HEK293 (cell line): ENCODE measurements around the gene PLAC1.
A peak's percentile ranks its signal among the peaks of the same experiment; 100 is the strongest.

ENCODE experiments used
- KLF1 ChIP-seq: fragments of 450-650 bp; formaldehyde crosslinking; IDR thresholded peaks from 2 replicates; pipeline ENCODE4 v1.5.1; 2016; ENCODE audit warnings: missing biosample characterization, missing genetic modification characterization
- PRDM2 ChIP-seq: fragments of 450-650 bp; formaldehyde crosslinking; IDR thresholded peaks from 2 replicates; pipeline ENCODE4 v1.5.1; 2016; ENCODE audit warnings: missing biosample characterization, missing genetic modification characterization, borderline replicate concordance
- SP3 ChIP-seq: fragments of 450-650 bp; formaldehyde crosslinking; IDR thresholded peaks from 2 replicates; pipeline ENCODE4 v1.5.1; 2016; ENCODE audit warnings: missing biosample characterization, missing genetic modification characterization
- TCF7L2 ChIP-seq: IDR thresholded peaks from 2 replicates; pipeline ENCODE4 v1.6.1; 2011; ENCODE audit warnings: low read depth, mild to moderate bottlenecking, inconsistent platforms, low read length, moderate library complexity, borderline replicate concordance
- ZNF248 ChIP-seq: fragments of 450-650 bp; formaldehyde crosslinking; IDR thresholded peaks from 2 replicates; pipeline ENCODE4 v1.5.1; 2017; ENCODE audit warnings: missing biosample characterization, missing genetic modification characterization
- ZNF280C ChIP-seq: fragments of 450-650 bp; formaldehyde crosslinking; IDR thresholded peaks from 2 replicates; pipeline ENCODE4 v1.5.1; 2016; ENCODE audit warnings: missing biosample characterization, missing genetic modification characterization
- ZNF280D ChIP-seq: fragments of 450-650 bp; formaldehyde crosslinking; IDR thresholded peaks from 2 replicates; pipeline ENCODE4 v1.5.1; 2016; ENCODE audit warnings: missing biosample characterization, missing genetic modification characterization
- ZNF324 ChIP-seq: fragments of 450-650 bp; formaldehyde crosslinking; IDR thresholded peaks from 2 replicates; pipeline ENCODE4 v1.5.1; 2016; ENCODE audit warnings: missing biosample characterization, missing genetic modification characterization
- ZNF394 ChIP-seq: fragments of 450-650 bp; formaldehyde crosslinking; IDR thresholded peaks from 2 replicates; pipeline ENCODE4 v1.5.1; 2016; ENCODE audit warnings: missing biosample characterization, missing genetic modification characterization, mild to moderate bottlenecking, moderate library complexity, borderline replicate concordance
- ZNF501 ChIP-seq: fragments of 450-650 bp; formaldehyde crosslinking; IDR thresholded peaks from 2 replicates; pipeline ENCODE4 v1.5.1; 2016; ENCODE audit warnings: missing biosample characterization, missing genetic modification characterization
- ZNF513 ChIP-seq: fragments of 450-650 bp; IDR thresholded peaks from 2 replicates; pipeline ENCODE4 v1.5.1; 2018; ENCODE audit warnings: missing biosample characterization, missing genetic modification characterization
- ZNF521 ChIP-seq: fragments of 450-650 bp; formaldehyde crosslinking; IDR thresholded peaks from 2 replicates; pipeline ENCODE4 v1.5.1; 2017; ENCODE audit warnings: missing biosample characterization, mild to moderate bottlenecking, missing genetic modification characterization
- ZNF555 ChIP-seq: fragments of 450-650 bp; formaldehyde crosslinking; conservative IDR thresholded peaks from 2 replicates; pipeline ENCODE4 v1.5.1; 2017; ENCODE audit warnings: missing biosample characterization, mild to moderate bottlenecking, missing genetic modification characterization, inconsistent platforms
- ZNF701 ChIP-seq: fragments of 450-650 bp; formaldehyde crosslinking; IDR thresholded peaks from 2 replicates; pipeline ENCODE4 v1.5.1; 2016; ENCODE audit warnings: missing biosample characterization, missing genetic modification characterization
- ZSCAN16 ChIP-seq: fragments of 450-650 bp; formaldehyde crosslinking; IDR thresholded peaks from 2 replicates; pipeline ENCODE4 v1.5.1; 2016; ENCODE audit warnings: missing biosample characterization, missing genetic modification characterization
- ZSCAN4 ChIP-seq: fragments of 450-650 bp; formaldehyde crosslinking; IDR thresholded peaks from 2 replicates; pipeline ENCODE4 v1.5.1; 2017; ENCODE audit warnings: missing biosample characterization, missing genetic modification characterization
- ZSCAN5A ChIP-seq: fragments of 450-650 bp; formaldehyde crosslinking; IDR thresholded peaks from 2 replicates; pipeline ENCODE4 v1.5.1; 2016; ENCODE audit warnings: missing biosample characterization, missing genetic modification characterization
- ZXDB ChIP-seq: fragments of 450-650 bp; formaldehyde crosslinking; IDR thresholded peaks from 2 replicates; pipeline ENCODE4 v1.5.1; 2016; ENCODE audit warnings: missing biosample characterization, missing genetic modification characterization

PLAC1 gene

GRCh38 chrX:134548257-134549201, 109.7 kb downstream of the PLAC1 start (continued):
- TF ChIP-seq KLF1 (no peak), ZNF394 (tag by site-specific recombination) (no peak), ZSCAN5A (tag by site-specific recombination) (no peak), ZNF324 (tag by site-specific recombination) (no peak), ZNF555 (tag by site-specific recombination) (no peak), ZXDB (tag by site-specific recombination) (no peak), ZNF248 (tag by site-specific recombination) (no peak), TCF7L2 (0 out of 2 replicates have a peak, but pooled peaks have one; percentile 17), ZSCAN16 (no peak), ZNF280D (tag by site-specific recombination) (no peak), ZNF501 (tag by site-specific recombination) (no peak), ZSCAN4 (no peak), ZNF513 (no peak), ZNF280C (tag by site-specific recombination) (no peak), SP3 (tag by site-specific recombination) (0 out of 2 replicates have a peak, but pooled peaks have one; percentile 20), PRDM2 (no peak), ZNF701 (no peak), ZNF521 (tag by site-specific recombination) (no peak)
